Chondrocyte (in vitro differentiated cells): Measurements from ENCODE around the gene GPT2. TPM values are rescaled to one million over a fixed set of nuclear protein-coding genes. Genes with fewer than 3 reads are reported as not detected.

Source experiments
- DNase-seq: peaks from one replicate; pipeline ENCODE4 v3.0.0; 2021; ENCODE audit warnings: mixed read lengths, low spot score
- H3K27ac Mint-ChIP-seq: one replicate; pipeline ENCODE4 v1.8.0; 2021; ENCODE audit warnings: mild to moderate bottlenecking, moderate library complexity, mixed read lengths; ENCODE audit not compliant: unreplicated experiment
- H3K27me3 Mint-ChIP-seq: 2 replicates; pipeline ENCODE4 v1.8.0; 2021; ENCODE audit warnings: low read depth, mixed read lengths
- H3K36me3 Mint-ChIP-seq: 2 replicates; pipeline ENCODE4 v1.8.0; 2021; ENCODE audit warnings: low read depth, mixed read lengths
- H3K4me1 Mint-ChIP-seq: 2 replicates; pipeline ENCODE4 v1.8.0; 2021; ENCODE audit warnings: low read depth, mild to moderate bottlenecking, mixed read lengths
- H3K4me3 Mint-ChIP-seq: one replicate; pipeline ENCODE4 v1.8.0; 2021; ENCODE audit warnings: mild to moderate bottlenecking, moderate library complexity, mixed read lengths; ENCODE audit not compliant: unreplicated experiment
- H3K9me3 Mint-ChIP-seq: 2 replicates; pipeline ENCODE4 v1.8.0; 2021; ENCODE audit warnings: low read depth, mixed read lengths
- CTCF ChIP-seq: fragments of 200-600 bp; sonication (generic); IDR thresholded peaks from 2 replicates; pipeline ENCODE4 v1.5.0; 2021; ENCODE audit warnings: antibody characterized with exemption, mild to moderate bottlenecking, moderate library complexity
- total RNA-seq: library from RNA; stranded (reverse); gene quantifications from 3 replicates; pipeline ENCODE4 v1.2.1, GENCODE V29; 2021

The GPT2 gene
- total RNA-seq, 1 donor from 2014 or later: 59.6 TPM

GRCh38 chr16:46947900-46948547 lies 63.9 kb downstream of the GPT2 start:
- TF ChIP-seq CTCF: peak; percentile 85
- no peak overlapping the region for H3K4me3 Mint-ChIP-seq
- H3K27me3 Mint-ChIP-seq: no peaks in the 10 kb centered on the region
- H3K4me1 Mint-ChIP-seq: no peaks in the 10 kb centered on the region
- no peaks in the 10 kb centered on the region for H3K9me3 Mint-ChIP-seq
- H3K27ac Mint-ChIP-seq: no peak overlapping the region
- DNase-seq: no peak
- no peaks in the 10 kb centered on the region for H3K36me3 Mint-ChIP-seq

GRCh38 chr16:46948548-46949166 lies 64.5 kb downstream of the GPT2 start:
- no peaks in the 10 kb centered on the region for H3K9me3 Mint-ChIP-seq
- DNase-seq: no peak
- no peak overlapping the region for H3K27ac Mint-ChIP-seq
- H3K4me1 Mint-ChIP-seq: no peaks in the 10 kb centered on the region
- no peak for TF ChIP-seq CTCF
- no peaks in the 10 kb centered on the region for H3K27me3 Mint-ChIP-seq
- H3K36me3 Mint-ChIP-seq: no peaks in the 10 kb centered on the region
- no peak overlapping the region for H3K4me3 Mint-ChIP-seq

GRCh38 chr16:46949241-46949892 lies 65.2 kb downstream of the GPT2 start:
- H3K4me3 Mint-ChIP-seq: no peak overlapping the region
- no peaks in the 10 kb centered on the region for H3K36me3 Mint-ChIP-seq
- no peak overlapping the region for H3K27ac Mint-ChIP-seq
- TF ChIP-seq CTCF: no peak
- H3K4me1 Mint-ChIP-seq: no peaks in the 10 kb centered on the region
- DNase-seq: no peak
- no peaks in the 10 kb centered on the region for H3K27me3 Mint-ChIP-seq
- no peaks in the 10 kb centered on the region for H3K9me3 Mint-ChIP-seq

GRCh38 chr16:46950009-46950408 lies 65.8 kb downstream of the GPT2 start:
- H3K4me3 Mint-ChIP-seq: no peak overlapping the region
- DNase-seq: no peak
- no peaks in the 10 kb centered on the region for H3K36me3 Mint-ChIP-seq
- H3K4me1 Mint-ChIP-seq: no peaks in the 10 kb centered on the region
- TF ChIP-seq CTCF: no peak
- no peak overlapping the region for H3K27ac Mint-ChIP-seq
- no peaks in the 10 kb centered on the region for H3K27me3 Mint-ChIP-seq
- no peaks in the 10 kb centered on the region for H3K9me3 Mint-ChIP-seq

GRCh38 chr16:46954562-46954961 lies 70.4 kb downstream of the GPT2 start:
- Mint-ChIP-seq H3K36me3 (peaks cover 24% of the 10 kb centered on the region), H3K9me3 (no peaks in the 10 kb centered on the region), H3K27me3 (no peaks in the 10 kb centered on the region), H3K4me1 (no peaks in the 10 kb centered on the region), H3K4me3 (no peak overlapping the region), H3K27ac (no peak overlapping the region)
- TF ChIP-seq CTCF: no peak
- no peak for DNase-seq
